Smooth muscle cell (in vitro differentiated cells): ENCODE measurements around the gene KLHL40. TPM values are rescaled to one million over a fixed set of nuclear protein-coding genes. Genes with fewer than 3 reads are reported as not detected.

Experiments
- DNase-seq: peaks from one replicate; lab custom pipeline; 2025; ENCODE audit not compliant: unreplicated experiment; lab: John Stamatoyannopoulos, UW
- H2AFZ ChIP-seq: fragments of 200-600 bp; sonication (generic); 2 replicates; pipeline ENCODE4 v1.6.0; 2016; ENCODE audit warnings: antibody characterized with exemption, low read depth, mild to moderate bottlenecking
- H3F3A ChIP-seq: fragments of 200-600 bp; sonication (generic); 2 replicates; pipeline ENCODE4 v1.6.0; 2017; ENCODE audit warnings: antibody characterized with exemption, low read depth
- H3K27ac ChIP-seq: fragments of 200-600 bp; sonication (generic); 2 replicates; pipeline ENCODE4 v1.5.1; 2016; ENCODE audit warnings: low read depth, mild to moderate bottlenecking
- H3K27me3 ChIP-seq: fragments of 200-600 bp; sonication (generic); 2 replicates; pipeline ENCODE4 v1.6.1; 2016; ENCODE audit warnings: low read depth, mild to moderate bottlenecking
- H3K36me3 ChIP-seq: fragments of 200-600 bp; sonication (generic); 2 replicates; pipeline ENCODE4 v1.5.1; 2016; ENCODE audit warnings: low read depth
- H3K4me1 ChIP-seq: fragments of 200-600 bp; sonication (generic); 2 replicates; pipeline ENCODE4 v1.5.1; 2016; ENCODE audit warnings: low read depth
- H3K4me2 ChIP-seq: fragments of 200-600 bp; sonication (generic); 2 replicates; pipeline ENCODE4 v1.6.0; 2016; ENCODE audit warnings: mild to moderate bottlenecking
- H3K4me3 ChIP-seq: fragments of 200-600 bp; sonication (generic); 2 replicates; pipeline ENCODE4 v1.5.1; 2016; ENCODE audit warnings: mild to moderate bottlenecking
- H3K79me2 ChIP-seq: fragments of 200-600 bp; sonication (generic); 2 replicates; pipeline ENCODE4 v1.6.0; 2016; ENCODE audit warnings: low read depth, mild to moderate bottlenecking
- H3K9ac ChIP-seq: fragments of 200-600 bp; sonication (generic); 2 replicates; pipeline ENCODE4 v1.6.0; 2016; ENCODE audit warnings: low read depth
- H3K9me3 ChIP-seq: fragments of 200-600 bp; sonication (generic); replicated peaks from 2 replicates; pipeline ENCODE4 v1.5.1; 2016; ENCODE audit warnings: low read depth
- H4K20me1 ChIP-seq: fragments of 200-600 bp; sonication (generic); 2 replicates; pipeline ENCODE4 v1.6.0; 2016; ENCODE audit warnings: low read depth
- WGBS: methylation state at CpG from one replicate; pipeline ENCODE4 v1.1.7; 2016; ENCODE audit warnings: low lambda C conversion rate; 5-methylcytosine and 5-hydroxymethylcytosine counted together
- polyA plus RNA-seq: library from polyadenylated mRNA; unstranded; fragments of >200 nt; fragmentation: Nextera tagmentation; extraction: Ambion mirVana; gene quantifications from 2 replicates; pipeline ENCODE4 v1.2.1, GENCODE V29; 2016
- total RNA-seq: library from RNA; depleted of rRNA; stranded (reverse); fragments of >200 nt; gene quantifications from 2 replicates; pipeline ENCODE4 v1.2.3, GENCODE V29; 2014
- TF ChIP-seq, protein P1 (sequence below): fragments of 200-600 bp; sonication (generic); IDR thresholded peaks from 2 replicates; pipeline ENCODE4 v1.5.1; 2017; ENCODE audit warnings: borderline replicate concordance, mild to moderate bottlenecking, antibody characterized with exemption; ENCODE audit not compliant: insufficient read depth, poor library complexity, severe bottlenecking

Gene KLHL40
- total and polyA plus RNA-seq, 2 experiments from 2014 or later: not detected

DNA sequence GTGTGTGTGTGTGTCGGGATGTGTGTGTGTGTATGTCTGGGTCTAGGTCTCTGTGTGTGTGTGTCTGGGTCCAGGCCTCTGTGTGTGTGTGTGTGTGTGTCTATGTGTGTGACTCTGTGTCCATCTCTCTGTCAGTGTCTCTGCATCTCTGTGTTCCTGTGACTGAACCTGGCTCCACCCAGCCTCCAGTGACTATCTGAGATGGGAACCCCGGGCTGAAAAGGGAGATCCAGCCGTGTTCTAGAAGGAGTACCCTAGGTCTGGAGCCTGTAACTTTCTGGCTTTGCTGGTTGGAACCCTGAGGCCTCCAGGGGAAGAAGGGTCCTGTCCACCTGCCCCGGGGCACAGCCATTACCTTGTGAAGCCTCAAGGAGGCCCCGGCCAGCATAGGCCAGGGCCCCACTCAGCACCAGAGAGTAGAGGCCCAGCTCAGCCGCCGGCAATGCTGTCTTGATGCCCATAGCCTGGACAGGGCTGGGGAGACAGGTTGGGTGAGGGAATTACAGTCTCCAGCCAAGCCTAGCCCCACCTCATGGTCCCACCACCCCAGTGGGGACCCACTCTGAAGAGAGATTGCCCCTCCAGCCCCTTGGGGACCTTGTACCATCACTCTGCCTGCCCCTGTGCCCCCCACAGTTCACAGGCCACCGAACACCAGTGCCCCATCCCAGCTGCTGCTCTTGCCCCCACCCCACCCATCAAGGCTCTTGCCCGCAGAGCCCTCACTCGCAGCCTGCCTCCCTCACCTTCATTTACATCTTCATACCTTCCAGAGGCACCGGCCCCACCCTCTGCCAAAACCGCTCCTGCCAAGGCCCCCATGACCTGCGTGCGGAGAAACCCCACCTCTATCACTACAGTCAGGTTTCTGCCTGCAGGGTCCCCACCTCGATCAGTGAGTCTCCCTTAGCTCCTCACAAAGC is 15.3 kb downstream of the KLHL40 start:
- 77% methylated on average over 14 of the region's 15 CpGs for WGBS
- no peaks in the 10 kb centered on the region for H4K20me1 ChIP-seq
- H3K9me3 ChIP-seq: no peaks in the 10 kb centered on the region
- TF ChIP-seq, protein P1, sequence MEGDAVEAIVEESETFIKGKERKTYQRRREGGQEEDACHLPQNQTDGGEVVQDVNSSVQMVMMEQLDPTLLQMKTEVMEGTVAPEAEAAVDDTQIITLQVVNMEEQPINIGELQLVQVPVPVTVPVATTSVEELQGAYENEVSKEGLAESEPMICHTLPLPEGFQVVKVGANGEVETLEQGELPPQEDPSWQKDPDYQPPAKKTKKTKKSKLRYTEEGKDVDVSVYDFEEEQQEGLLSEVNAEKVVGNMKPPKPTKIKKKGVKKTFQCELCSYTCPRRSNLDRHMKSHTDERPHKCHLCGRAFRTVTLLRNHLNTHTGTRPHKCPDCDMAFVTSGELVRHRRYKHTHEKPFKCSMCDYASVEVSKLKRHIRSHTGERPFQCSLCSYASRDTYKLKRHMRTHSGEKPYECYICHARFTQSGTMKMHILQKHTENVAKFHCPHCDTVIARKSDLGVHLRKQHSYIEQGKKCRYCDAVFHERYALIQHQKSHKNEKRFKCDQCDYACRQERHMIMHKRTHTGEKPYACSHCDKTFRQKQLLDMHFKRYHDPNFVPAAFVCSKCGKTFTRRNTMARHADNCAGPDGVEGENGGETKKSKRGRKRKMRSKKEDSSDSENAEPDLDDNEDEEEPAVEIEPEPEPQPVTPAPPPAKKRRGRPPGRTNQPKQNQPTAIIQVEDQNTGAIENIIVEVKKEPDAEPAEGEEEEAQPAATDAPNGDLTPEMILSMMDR: no peak
- H3K27ac ChIP-seq: no peak overlapping the region
- H2AFZ ChIP-seq: no peak overlapping the region
- H3K4me1 ChIP-seq: no peaks in the 10 kb centered on the region
- no peak for DNase-seq
- no peaks in the 10 kb centered on the region for H3F3A ChIP-seq
- H3K4me2 ChIP-seq: no peak overlapping the region
- no peaks in the 10 kb centered on the region for H3K79me2 ChIP-seq
- H3K4me3 ChIP-seq: no peak overlapping the region
- peaks cover 6% of the 10 kb centered on the region for H3K27me3 ChIP-seq
- H3K9ac ChIP-seq: no peak overlapping the region
- no peaks in the 10 kb centered on the region for H3K36me3 ChIP-seq

DNA sequence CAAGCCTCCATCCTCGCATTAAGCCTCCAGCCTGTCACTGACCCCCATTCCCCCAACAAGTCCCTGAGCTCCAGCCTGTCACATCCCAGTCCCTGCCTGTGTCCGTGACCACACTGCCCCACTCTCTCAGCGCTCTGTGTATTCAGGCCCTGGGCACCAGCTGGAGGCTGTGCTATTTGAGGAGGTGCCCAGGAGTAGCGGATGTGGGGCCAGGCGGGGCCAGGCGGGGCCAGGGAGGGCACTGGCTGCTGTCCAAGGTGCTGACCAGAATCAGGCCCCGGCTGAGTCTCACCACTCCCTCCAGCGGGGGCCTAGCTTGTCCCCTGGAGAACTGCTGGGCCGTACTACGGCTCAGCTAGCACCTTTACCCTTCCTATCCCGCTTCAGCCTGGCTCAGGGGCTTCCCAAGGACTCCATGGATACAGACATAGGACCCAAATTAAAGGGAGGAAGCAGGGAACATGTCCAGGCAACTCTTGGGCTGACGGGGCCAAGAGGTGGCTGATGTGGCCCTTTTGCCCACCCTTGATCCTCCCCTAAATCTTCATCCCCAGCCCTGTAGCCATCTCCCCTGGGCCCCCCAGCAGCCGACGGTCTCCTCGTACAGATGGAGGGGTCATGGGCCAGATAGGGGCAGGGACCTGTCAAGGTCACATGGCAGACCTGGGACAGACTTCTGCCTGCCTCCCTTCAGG is 16.2 kb downstream of the KLHL40 start:
- Histone ChIP-seq H3K4me1 (no peaks in the 10 kb centered on the region), H3K36me3 (no peaks in the 10 kb centered on the region), H3F3A (no peaks in the 10 kb centered on the region), H3K9me3 (no peaks in the 10 kb centered on the region), H2AFZ (no peak overlapping the region), H3K4me2 (no peak overlapping the region), H3K4me3 (no peak overlapping the region), H3K9ac (no peak overlapping the region), H3K27me3 (peaks cover 2% of the 10 kb centered on the region), H3K27ac (no peak overlapping the region), H3K79me2 (no peaks in the 10 kb centered on the region), H4K20me1 (no peaks in the 10 kb centered on the region)
- TF ChIP-seq, protein P1: no peak
- WGBS: 35% methylated on average over 15 of the region's 15 CpGs
- peak; percentile 22 for DNase-seq

DNA sequence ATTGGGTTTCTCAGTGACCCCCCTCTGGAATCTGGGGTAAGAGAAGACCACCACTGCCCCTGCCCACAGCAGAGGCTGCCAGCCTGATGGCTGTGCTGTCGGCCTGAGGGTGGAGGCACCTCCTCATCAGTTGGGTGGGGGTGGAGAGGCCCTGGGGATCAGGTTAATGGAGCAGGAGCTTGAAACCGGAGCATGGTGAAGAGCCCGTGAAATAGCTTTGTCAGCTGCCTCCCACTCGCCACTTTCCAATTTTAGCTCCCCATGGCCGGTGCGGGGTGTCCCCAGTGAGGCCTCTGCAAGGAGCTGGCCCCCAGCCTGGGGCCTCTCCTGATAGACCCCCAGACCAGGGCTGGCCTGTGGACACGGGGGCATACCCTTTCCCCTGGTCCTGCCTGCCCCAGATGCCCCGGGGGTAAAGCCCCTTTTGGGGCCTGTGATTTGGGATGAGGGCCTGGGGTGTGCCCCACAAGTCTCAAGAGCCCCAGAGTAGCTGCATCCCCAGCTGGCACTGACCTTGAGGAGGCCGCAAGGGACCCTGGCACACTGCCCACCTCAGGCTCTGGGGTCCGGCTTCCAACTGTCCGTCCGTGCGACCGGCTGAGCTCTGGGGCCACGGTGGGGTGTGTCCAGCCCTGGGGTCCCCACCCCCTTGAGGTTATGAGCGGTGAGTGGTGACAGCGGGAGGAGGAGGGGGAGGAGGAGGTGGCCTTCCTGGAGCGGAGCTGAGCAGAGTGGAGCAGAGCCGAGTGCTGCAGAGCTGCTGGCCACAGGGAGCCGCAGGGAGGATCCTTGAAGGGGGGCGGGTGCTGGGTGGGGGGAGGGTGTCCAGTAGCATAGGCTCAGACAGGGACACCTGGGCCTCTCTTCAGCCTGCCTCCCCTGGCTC is 17.0 kb downstream of the KLHL40 start, which contains the start of gene HHATL:
Gene HHATL (minus strand): TSS at position 733 of the 886 bp plus-strand sequence. CDS start 1,972 bp downstream, outside the sequence.
- TF ChIP-seq, protein P1: no peak
- Histone ChIP-seq H3K27me3 (no peaks in the 10 kb centered on the region), H3K4me1 (no peaks in the 10 kb centered on the region), H3K9ac (no peak within 1 kb of the TSS), H3K9me3 (no peaks in the 10 kb centered on the region), H3K79me2 (no peaks in the 10 kb centered on the region), H3F3A (no peaks in the 10 kb centered on the region), H3K4me3 (no peak within 1 kb of the TSS), H2AFZ (no peak within 1 kb of the TSS), H3K27ac (no peak within 1 kb of the TSS), H3K4me2 (no peak within 1 kb of the TSS), H3K36me3 (no peaks in the 10 kb centered on the region), H4K20me1 (no peaks in the 10 kb centered on the region)
- 80% methylated on average over 20 of the region's 21 CpGs for WGBS
- DNase-seq: no peak
